ENCODE results near the gene RNF151. TPM values are rescaled to one million over a fixed set of nuclear protein-coding genes. Genes with fewer than 3 reads are reported as not detected.

Gene RNF151
- total RNA-seq, 1 experiment from 2014 or later: 0.28 TPM

DNA sequence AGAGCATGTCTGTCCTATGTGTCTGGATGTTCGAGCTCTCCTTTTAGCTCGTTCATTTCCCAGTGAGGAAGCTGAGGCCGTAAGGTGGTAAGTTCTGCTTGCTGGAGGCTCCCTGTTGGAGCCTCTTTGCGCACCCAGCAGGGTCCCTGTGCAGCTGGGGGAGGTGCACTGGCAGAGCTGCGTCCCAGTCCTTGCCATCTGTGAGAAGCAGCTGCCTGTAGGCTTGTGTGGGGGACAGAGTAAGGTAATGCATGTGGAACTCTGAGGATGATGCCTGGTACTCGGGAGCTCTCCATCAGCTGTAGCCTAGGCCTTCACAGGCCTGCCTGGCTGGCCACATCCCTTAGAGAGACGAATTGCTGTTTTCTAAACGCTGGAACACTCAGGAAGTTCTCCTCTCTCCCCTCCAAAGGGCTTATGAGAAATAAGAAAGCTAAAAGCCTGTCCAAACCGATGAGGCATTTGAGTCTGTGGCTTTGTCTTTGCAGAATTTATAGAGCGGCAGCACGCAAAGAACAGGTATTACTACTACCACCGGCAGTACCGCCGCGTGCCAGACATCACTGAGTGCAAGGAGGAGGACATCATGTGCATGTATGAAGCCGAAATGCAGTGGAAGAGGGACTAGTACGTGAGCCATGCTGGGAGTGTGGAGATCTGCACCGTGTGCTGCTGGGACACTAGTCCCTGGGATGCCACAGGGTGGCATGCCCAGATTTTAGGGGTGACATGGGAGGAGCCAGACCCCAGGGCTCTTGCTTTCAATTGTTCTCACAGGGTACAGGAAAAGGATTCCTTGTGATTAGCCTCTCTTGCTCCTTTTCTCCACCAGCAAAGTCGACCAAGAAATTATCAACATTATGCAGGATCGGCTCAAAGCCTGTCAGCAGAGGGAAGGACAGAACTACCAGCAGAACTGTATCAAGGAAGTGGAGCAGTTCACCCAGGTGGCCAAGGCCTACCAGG is 5.7 kb upstream of the RNF151 start:
- no peak overlapping the region for H2AFZ ChIP-seq (ENCODE audit: low read length)
- H3K9me3 ChIP-seq (ENCODE audit: control insufficient read depth, low read depth, low read length): no peaks in the 10 kb centered on the region
- peak overlapping the region; percentile 32 for H3K27ac ChIP-seq (ENCODE audit: insufficient read length, low read depth, low read length)
- TF ChIP-seq, protein P1, sequence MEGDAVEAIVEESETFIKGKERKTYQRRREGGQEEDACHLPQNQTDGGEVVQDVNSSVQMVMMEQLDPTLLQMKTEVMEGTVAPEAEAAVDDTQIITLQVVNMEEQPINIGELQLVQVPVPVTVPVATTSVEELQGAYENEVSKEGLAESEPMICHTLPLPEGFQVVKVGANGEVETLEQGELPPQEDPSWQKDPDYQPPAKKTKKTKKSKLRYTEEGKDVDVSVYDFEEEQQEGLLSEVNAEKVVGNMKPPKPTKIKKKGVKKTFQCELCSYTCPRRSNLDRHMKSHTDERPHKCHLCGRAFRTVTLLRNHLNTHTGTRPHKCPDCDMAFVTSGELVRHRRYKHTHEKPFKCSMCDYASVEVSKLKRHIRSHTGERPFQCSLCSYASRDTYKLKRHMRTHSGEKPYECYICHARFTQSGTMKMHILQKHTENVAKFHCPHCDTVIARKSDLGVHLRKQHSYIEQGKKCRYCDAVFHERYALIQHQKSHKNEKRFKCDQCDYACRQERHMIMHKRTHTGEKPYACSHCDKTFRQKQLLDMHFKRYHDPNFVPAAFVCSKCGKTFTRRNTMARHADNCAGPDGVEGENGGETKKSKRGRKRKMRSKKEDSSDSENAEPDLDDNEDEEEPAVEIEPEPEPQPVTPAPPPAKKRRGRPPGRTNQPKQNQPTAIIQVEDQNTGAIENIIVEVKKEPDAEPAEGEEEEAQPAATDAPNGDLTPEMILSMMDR (conservative IDR thresholded peaks at IDR 0.05): no peak
- H2BK15ac ChIP-seq (ENCODE audit: low read depth, low read length): no peak overlapping the region
- Mint-ChIP-seq H3K9me3 (peaks cover 0 to 3% of the 10 kb centered on the region in 2 experiments; a peak in 1 of 5 replicates), H3K27ac (peak overlapping the region; percentile 94 to 97 (median 96)), H3K27me3 (ENCODE audit: low read depth) (peaks cover 20% of the 10 kb centered on the region), H3K4me3 (peak overlapping the region; percentile 91 to 96), H3K36me3 (ENCODE audit: insufficient read depth in 1 of 3, low read depth in 3 of 3) (peaks cover 27 to 39% (median 33%) of the 10 kb centered on the region in 3 experiments), H3K4me1 (peaks cover 29 to 47% of the 10 kb centered on the region in 2 experiments)
- H4K91ac ChIP-seq (ENCODE audit: insufficient read length, low read depth, low read length): no peak overlapping the region
- H3K4ac ChIP-seq (ENCODE audit: low read depth, low read length): no peak overlapping the region
- H2BK5ac ChIP-seq (ENCODE audit: insufficient read length, low read length): no peak overlapping the region
- peak; percentile 66 for DNase-seq
- WGBS (ENCODE audit: extremely low coverage, insufficient read length, low lambda C conversion rate): no CpG with 5 or more reads among the region's 20 CpGs
- no peak overlapping the region for H2BK12ac ChIP-seq (ENCODE audit: insufficient read length, low read depth, low read length)
- H3K23ac ChIP-seq (ENCODE audit: insufficient read length, low read depth, low read length): no peak overlapping the region
- no peak overlapping the region for H2AK5ac ChIP-seq (ENCODE audit: insufficient read length, low read length)
- H2BK20ac ChIP-seq (ENCODE audit: low read depth, low read length, poor library complexity, severe bottlenecking): no peak overlapping the region
- H3K23me2 ChIP-seq (ENCODE audit: insufficient read length, low read depth, low read length, poor library complexity, severe bottlenecking): peaks cover 23% of the 10 kb centered on the region
- H3K79me2 ChIP-seq (ENCODE audit: insufficient read depth, low read length): peaks cover 18% of the 10 kb centered on the region
- H3K27me3 ChIP-seq (ENCODE audit: insufficient read depth, low read length): no peaks in the 10 kb centered on the region
- H3K18ac ChIP-seq (ENCODE audit: insufficient read length, low read depth, low read length): no peak overlapping the region
- no peaks in the 10 kb centered on the region for H3K79me1 ChIP-seq (ENCODE audit: insufficient read depth, low read depth, low read length, poor library complexity, severe bottlenecking)
- no peaks in the 10 kb centered on the region for H3K4me1 ChIP-seq (ENCODE audit: insufficient read depth, low read length)
- no peak overlapping the region; the same call in 1 of the 2 replicates for H3K14ac ChIP-seq (ENCODE audit: insufficient read depth, low read length)
- H3K9ac ChIP-seq (ENCODE audit: extremely low read depth, insufficient read length, low read length): peak overlapping the region; percentile 44
- no peak overlapping the region for H4K5ac ChIP-seq (ENCODE audit: insufficient read length, low read depth, low read length)
- no peak overlapping the region for H2BK120ac ChIP-seq (ENCODE audit: low read depth, low read length, poor library complexity, severe bottlenecking)
- no peak overlapping the region for H3K56ac ChIP-seq (ENCODE audit: insufficient read length, low read depth, low read length)
- no peak overlapping the region for H3T11ph ChIP-seq (ENCODE audit: low read length)
- peak overlapping the region; percentile 29 for H4K8ac ChIP-seq (replicated peaks; ENCODE audit: insufficient read length, low read depth, low read length)
- peak overlapping the region; percentile 79 for H3K4me2 ChIP-seq (ENCODE audit: insufficient read depth, insufficient read length, low read length)
- no peaks in the 10 kb centered on the region for H4K20me1 ChIP-seq (ENCODE audit: control insufficient read depth, insufficient read depth, insufficient read length)

All from H9 (cell line).